Effector CD8-positive, alpha-beta T cell (primary cell): ENCODE results near the gene LZTS2.
"Not testable (repeated sequence)": the region's sequence is repeated elsewhere in the genome, so short reads cannot be mapped to it uniquely, and the experiment has no call there.

Source experiments
- DNase-seq: peaks from one replicate; lab custom pipeline; 2025; lab: John Stamatoyannopoulos, UW

Gene LZTS2

GRCh38 chr10:101033276-101033675, 33.7 kb downstream of the LZTS2 start:
- no peak for DNase-seq

GRCh38 chr10:101034404-101034803, 34.8 kb downstream of the LZTS2 start:
- not testable (repeated sequence) for DNase-seq

GRCh38 chr10:101035314-101035713, 35.7 kb downstream of the LZTS2 start:
- no peak for DNase-seq

GRCh38 chr10:101035916-101036702, 36.5 kb downstream of the LZTS2 start:
- no peak for DNase-seq

GRCh38 chr10:101036726-101037125, 37.1 kb downstream of the LZTS2 start:
- DNase-seq, result no peak

- no peak for DNase-seq
Observed at GRCh38 chr10:101038484-101038883, 38.9 kb downstream of the LZTS2 start.

GRCh38 chr10:101040061-101040460, 40.5 kb downstream of the LZTS2 start:
- no peak for DNase-seq

- DNase-seq, result no peak
Observed at GRCh38 chr10:101040851-101041250, 41.2 kb downstream of the LZTS2 start.

GRCh38 chr10:101041252-101041761, 41.7 kb downstream of the LZTS2 start:
- peak; percentile 68 for DNase-seq

GRCh38 chr10:101042118-101042517, 42.5 kb downstream of the LZTS2 start:
- DNase-seq, result no peak

GRCh38 chr10:101042667-101043362, 43.2 kb downstream of the LZTS2 start:
- DNase-seq, result peak; percentile 62

GRCh38 chr10:101043363-101043707, 43.7 kb downstream of the LZTS2 start:
- DNase-seq, result no peak

GRCh38 chr10:101044117-101044516, 44.5 kb downstream of the LZTS2 start:
- no peak for DNase-seq

- no peak for DNase-seq
Observed at GRCh38 chr10:101046332-101047238, 47.0 kb downstream of the LZTS2 start.

GRCh38 chr10:101047268-101047667, 47.7 kb downstream of the LZTS2 start:
- no peak for DNase-seq

GRCh38 chr10:101047961-101048892, 48.6 kb downstream of the LZTS2 start:
- no peak for DNase-seq

- DNase-seq, result peak; percentile 71
Observed at GRCh38 chr10:101050208-101051069, 50.8 kb downstream of the LZTS2 start.

GRCh38 chr10:101052285-101052684, 52.7 kb downstream of the LZTS2 start:
- DNase-seq, result no peak

- DNase-seq, result no peak
Observed at GRCh38 chr10:101053516-101053915, 53.9 kb downstream of the LZTS2 start.

GRCh38 chr10:101054351-101054750, 54.7 kb downstream of the LZTS2 start:
- no peak for DNase-seq
